Measurements from ENCODE around the gene CLCNKA. TPM values are rescaled to one million over a fixed set of nuclear protein-coding genes. Genes with fewer than 3 reads are reported as not detected.

CLCNKA gene
- total RNA-seq, 2 donors from 2014 or later, result not detected

DNA sequence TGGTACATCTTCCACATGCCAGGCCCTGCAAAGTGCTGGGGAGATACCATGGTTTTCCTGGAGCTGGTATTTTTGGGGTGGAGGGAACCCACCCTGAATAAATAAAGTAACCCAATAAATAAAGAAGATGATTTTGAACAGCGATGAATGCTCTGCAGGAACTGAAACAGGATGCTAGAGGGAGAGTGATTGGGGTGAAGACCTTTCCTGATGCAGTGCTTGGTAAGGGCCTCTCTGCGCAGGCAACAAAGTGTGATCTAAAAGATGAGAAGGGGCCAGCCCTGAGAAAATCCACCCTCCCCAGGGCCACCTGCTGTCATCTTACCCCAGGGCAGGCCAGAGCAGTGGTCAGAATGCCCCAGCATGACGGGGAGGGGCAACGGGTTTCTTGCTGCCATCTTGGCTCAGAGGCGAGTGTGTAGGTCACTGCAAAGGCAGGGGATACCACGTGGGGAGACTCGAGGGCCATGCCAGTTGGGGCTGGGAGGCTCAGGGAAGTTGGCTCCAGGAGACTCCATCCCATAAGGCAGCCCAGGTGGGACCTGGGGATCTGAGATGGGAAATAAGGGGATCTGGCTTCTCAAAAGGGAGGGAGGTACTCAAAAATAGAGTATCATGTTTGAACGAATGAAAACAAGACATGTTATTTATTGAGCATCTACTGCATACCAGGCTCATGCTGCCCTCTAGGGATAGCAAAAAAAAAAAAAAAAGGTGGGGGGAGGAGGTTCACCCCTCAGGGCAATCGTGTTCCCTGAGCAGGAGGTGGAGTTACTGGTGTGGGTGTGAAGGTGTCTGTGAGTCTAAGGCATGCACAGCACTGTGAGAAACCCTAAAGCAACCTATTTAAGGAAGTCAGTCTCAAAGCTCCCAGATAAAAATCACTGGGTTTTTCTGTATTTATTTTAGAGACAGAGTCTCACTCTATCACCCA, 15.0 kb upstream of the CLCNKA start:
- Mint-ChIP-seq H3K27me3 (ENCODE audit: low read depth) (no peaks in the 10 kb centered on the region), H3K27ac (no peak overlapping the region), H3K36me3 (ENCODE audit: insufficient read depth in 2 of 2) (no peaks in the 10 kb centered on the region), H3K4me3 (no peak overlapping the region), H3K9me3 (no peaks in the 10 kb centered on the region), H3K4me1 (ENCODE audit: low read depth) (peaks cover 13% of the 10 kb centered on the region)
- DNase-seq (peak in 1 of 2 donors; percentile 17), ATAC-seq (replicated peaks in 1 of 2) (peak; percentile 77 to 83)

DNA sequence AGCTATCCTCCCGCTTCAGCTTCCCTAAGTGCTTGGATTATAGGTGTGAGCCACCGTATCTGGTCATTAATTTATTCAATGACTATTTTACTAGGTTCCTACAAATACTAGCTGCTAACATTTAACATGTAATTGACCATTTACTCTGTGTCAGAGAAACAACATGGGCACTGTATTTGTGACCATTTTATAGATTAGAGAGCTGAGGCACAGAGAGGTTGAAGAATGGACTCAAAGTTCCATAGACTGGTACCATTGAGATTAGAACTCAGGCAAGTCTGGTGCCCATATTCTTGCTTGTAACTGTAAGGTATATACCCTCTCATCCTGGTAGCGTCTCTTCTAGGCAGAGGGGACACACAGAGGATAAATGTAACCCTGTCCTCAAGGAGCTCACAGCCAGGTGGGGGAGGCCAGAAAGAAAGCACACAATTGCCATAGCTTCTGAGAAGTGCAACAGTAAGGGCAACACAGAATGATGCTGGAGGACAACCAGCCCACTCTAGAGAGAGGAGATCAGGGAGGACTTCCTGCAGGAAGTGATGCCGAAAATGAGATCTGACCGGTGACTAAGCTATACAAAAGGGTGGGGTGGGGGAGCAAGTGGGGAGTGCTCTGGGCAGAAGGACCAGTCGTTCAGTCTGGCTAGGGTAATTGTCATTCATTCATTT, 14.0 kb upstream of the CLCNKA start:
- Mint-ChIP-seq H3K36me3 (ENCODE audit: insufficient read depth in 2 of 2) (no peaks in the 10 kb centered on the region), H3K4me1 (ENCODE audit: low read depth) (peaks cover 18% of the 10 kb centered on the region), H3K27me3 (ENCODE audit: low read depth) (peaks cover 5% of the 10 kb centered on the region), H3K9me3 (no peaks in the 10 kb centered on the region), H3K27ac (no peak overlapping the region), H3K4me3 (no peak overlapping the region)
- DNase-seq (no peak), ATAC-seq (replicated peaks in 1 of 2) (no peak)

DNA sequence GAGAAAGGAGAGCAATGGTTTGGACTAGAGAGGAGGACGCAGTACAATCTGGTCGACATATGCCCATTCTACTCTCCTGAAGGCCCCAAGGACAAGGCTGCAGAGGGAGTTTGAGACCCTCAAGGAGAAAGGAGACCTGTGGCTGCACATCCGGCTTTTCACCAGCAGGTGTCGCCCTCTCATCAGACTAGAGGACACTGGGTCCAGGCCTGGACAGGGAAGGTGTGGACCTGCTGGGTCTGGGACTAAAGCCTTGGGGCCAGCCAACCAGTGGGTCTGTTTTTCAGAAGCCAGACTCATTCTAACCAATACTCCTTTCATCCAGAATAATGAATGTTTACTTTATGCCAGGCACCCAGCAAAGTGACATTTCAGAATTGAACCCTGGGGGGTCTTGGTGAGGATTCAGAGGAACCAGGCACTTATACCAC, 12.8 kb upstream of the CLCNKA start:
- Mint-ChIP-seq H3K9me3 (no peaks in the 10 kb centered on the region), H3K36me3 (ENCODE audit: insufficient read depth in 2 of 2) (no peaks in the 10 kb centered on the region), H3K27ac (no peak overlapping the region), H3K4me1 (ENCODE audit: low read depth) (peaks cover 18% of the 10 kb centered on the region), H3K4me3 (no peak overlapping the region), H3K27me3 (ENCODE audit: low read depth) (peaks cover 6% of the 10 kb centered on the region)
- ATAC-seq (replicated peaks in 1 of 2) (peak; percentile 51 to 54), DNase-seq (peak; percentile 80 to 81)

DNA sequence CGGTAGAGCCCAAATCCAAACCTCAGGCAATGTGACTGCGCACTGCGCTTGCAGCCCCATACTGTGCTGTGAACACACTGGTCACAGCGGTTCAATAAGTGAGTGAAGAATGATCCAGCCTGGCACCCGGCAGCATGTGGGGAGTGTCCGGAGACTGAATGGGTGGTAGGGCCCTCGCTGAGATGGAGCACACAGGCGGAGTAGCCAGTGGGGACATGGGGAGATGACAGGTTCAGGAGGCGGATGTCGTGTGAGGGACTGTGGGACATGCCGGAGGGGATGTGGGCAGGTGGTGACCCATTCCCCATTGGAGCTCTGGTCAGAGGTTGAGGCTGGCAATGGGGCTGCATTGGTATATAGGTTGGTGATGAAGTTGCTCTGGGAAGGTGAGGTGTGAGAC, 12.2 kb upstream of the CLCNKA start:
- Mint-ChIP-seq H3K9me3 (no peaks in the 10 kb centered on the region), H3K27ac (no peak overlapping the region), H3K4me3 (no peak overlapping the region), H3K4me1 (ENCODE audit: low read depth) (peaks cover 18% of the 10 kb centered on the region), H3K27me3 (ENCODE audit: low read depth) (peaks cover 13% of the 10 kb centered on the region), H3K36me3 (ENCODE audit: insufficient read depth in 2 of 2) (no peaks in the 10 kb centered on the region)
- DNase-seq (no peak), ATAC-seq (replicated peaks in 1 of 2) (no peak)

DNA sequence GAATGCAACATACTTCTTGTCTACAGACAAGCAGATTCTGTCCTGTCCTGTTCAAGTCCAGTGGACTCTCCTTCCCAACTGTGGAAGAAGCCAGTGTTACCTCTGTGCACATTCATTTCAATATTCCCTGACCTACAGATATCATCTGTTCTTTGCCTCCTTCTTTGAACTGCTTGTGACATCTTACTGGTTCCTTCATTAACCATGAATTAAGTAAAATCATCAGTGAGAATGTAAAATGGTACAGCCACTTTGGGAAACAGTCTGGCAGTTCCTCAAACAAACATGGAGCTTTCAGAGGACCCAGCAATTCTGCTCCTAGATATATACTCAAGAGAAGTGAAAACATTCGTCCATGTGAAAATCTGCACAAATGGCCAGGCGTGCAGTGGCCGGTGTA, 11.0 kb upstream of the CLCNKA start:
- Mint-ChIP-seq H3K4me1 (ENCODE audit: low read depth) (peaks cover 18% of the 10 kb centered on the region), H3K9me3 (no peaks in the 10 kb centered on the region)

DNA sequence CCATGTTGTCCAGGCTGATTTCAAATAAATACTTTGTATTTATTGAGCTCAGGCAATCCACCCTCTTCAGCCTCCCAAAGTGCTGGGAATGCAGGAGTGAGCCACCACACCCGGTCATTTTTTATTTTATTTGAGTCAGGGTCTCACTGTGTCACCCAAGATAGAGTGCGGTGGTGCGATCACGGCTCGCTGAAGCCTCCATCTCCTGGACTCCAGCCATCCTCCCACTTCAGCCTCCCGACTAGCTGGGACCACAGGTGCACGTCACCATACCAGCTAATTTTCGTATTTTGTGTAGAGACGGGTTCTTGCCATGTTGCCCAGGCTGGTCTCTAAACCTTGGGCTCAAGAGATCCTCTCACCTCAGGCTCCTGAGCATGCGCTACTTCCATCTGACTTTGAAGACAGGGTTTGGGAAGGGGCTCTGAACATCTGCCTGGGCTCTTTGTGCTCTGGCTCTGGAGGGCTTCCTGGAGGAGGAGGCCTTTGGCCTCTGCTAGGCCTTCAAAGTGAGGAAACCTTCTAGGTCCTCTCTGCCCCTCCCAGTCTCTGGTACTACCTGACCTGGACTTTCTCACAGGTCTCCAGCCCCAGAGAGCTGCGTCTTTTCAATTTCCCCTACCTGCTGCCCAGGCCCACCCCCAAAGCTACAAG, 9.8 kb upstream of the CLCNKA start:
- H3K9me3 Mint-ChIP-seq, result no peaks in the 10 kb centered on the region
- H3K27me3 Mint-ChIP-seq (ENCODE audit: low read depth), result peaks cover 15% of the 10 kb centered on the region
- peaks cover 8% of the 10 kb centered on the region for H3K4me1 Mint-ChIP-seq (ENCODE audit: low read depth)
- H3K27ac Mint-ChIP-seq, result no peak overlapping the region
- no peak for DNase-seq
- ATAC-seq (replicated peaks in 1 of 2), result no peak
- H3K36me3 Mint-ChIP-seq (ENCODE audit: insufficient read depth in 2 of 2), result no peaks in the 10 kb centered on the region
- H3K4me3 Mint-ChIP-seq, result peak overlapping the region; percentile 32 to 61

More for the DNA sequence above, 11.0 kb upstream of the CLCNKA start:
- Mint-ChIP-seq H3K27me3 (ENCODE audit: low read depth) (peaks cover 15% of the 10 kb centered on the region), H3K4me3 (no peak overlapping the region), H3K36me3 (ENCODE audit: insufficient read depth in 2 of 2) (no peaks in the 10 kb centered on the region), H3K27ac (no peak overlapping the region)
- DNase-seq (no peak), ATAC-seq (replicated peaks in 1 of 2) (no peak)

DNA sequence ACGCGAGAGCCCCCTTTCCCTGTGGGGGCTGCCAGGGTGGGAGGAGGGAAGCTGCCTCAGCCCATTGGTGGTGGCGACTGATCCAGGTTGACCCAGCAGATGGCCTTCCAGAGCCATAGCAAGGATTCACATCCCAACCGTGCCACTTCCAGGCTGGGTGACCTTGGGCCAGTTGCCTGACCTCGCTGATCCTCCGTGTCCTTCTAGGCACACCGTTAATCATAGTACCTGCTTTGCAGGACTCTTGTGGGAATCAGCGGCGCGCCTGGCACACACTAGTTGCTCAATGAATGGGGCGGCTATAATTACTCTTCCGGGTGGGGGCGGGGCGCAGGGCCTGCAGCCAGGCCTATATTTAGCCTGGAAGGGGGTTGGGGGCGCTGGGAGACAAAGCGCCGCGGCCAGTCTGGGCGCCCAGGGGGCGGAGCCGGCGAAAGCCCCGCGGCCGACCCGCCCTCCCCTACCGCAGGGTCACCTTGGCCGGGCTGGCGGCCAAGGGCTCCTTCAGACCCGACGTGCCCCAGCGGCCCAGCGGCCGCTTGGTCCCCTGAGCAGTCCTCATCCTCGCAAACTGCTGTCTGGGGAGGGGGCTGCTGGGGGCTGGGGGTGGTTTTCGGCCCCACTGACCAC, 9.1 kb upstream of the CLCNKA start:
- Mint-ChIP-seq H3K27me3 (ENCODE audit: low read depth) (peaks cover 15% of the 10 kb centered on the region), H3K27ac (no peak overlapping the region), H3K4me3 (peak overlapping the region; percentile 32 to 61), H3K36me3 (ENCODE audit: insufficient read depth in 2 of 2) (no peaks in the 10 kb centered on the region), H3K9me3 (no peaks in the 10 kb centered on the region), H3K4me1 (ENCODE audit: low read depth) (peaks cover 5% of the 10 kb centered on the region)
- ATAC-seq (replicated peaks in 1 of 2) (peak; percentile 45 to 55), DNase-seq (peak; percentile 31 to 36)

DNA sequence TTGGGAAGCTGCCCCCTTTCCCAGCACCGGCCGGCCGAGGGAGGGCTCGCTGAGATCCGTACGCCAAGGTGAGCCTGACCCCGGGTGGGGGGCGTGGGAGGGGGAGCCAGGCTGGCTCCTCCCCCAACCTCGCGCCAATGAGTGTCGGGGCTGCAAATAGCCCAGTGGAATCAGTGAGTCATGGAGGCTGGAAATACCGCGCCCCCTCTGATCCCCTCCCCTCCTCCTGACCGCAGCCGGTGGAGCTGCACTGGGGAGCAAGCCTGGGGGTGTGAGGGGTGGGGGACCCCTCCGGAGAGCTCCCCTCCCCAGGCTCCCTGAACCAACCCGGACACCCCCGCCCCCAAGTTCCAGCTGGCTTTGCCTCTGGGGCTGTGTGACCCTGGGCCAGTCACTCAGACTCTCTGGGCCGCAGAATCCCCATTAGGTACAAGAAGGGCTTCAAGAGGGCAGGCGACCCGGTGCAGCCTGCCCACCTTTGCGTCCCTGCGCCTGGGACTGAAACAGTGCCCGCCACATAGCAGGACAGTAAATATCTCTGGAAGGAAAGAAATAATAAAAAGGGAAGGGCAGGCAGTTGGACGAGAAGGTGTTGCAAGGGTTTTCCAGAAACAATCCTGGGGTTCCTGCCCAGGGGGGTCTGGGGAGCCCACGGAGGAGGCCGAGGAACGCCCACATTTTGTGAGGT, 8.5 kb upstream of the CLCNKA start:
- H3K27ac Mint-ChIP-seq, result no peak overlapping the region
- DNase-seq, result peak; percentile 50 to 58
- H3K9me3 Mint-ChIP-seq, result no peaks in the 10 kb centered on the region
- ATAC-seq (replicated peaks in 1 of 2), result peak; percentile 67 to 73
- peak overlapping the region in 1 of 2 donors; percentile 61 for H3K4me3 Mint-ChIP-seq
- H3K4me1 Mint-ChIP-seq (ENCODE audit: low read depth), result peaks cover 5% of the 10 kb centered on the region
- H3K27me3 Mint-ChIP-seq (ENCODE audit: low read depth), result peaks cover 15% of the 10 kb centered on the region
- H3K36me3 Mint-ChIP-seq (ENCODE audit: insufficient read depth in 2 of 2), result no peaks in the 10 kb centered on the region

DNA sequence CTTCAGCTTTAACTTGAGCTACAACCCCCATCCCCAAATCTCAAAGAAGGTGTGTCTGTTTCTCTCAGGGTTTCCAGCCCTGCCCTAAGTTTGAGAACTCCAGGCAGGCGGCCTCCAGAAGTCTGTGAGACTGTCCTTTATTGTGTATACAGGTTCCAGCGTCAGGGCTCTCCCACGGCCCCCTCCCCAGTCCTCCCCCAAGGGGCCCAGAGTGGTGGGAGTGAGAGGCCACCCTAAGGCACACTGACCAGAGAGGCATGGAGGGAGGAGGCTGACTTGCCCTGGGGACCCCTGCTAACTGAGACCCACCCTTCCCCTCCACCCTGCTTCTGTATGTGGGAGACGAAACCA, 8.0 kb upstream of the CLCNKA start:
- Mint-ChIP-seq H3K4me3 (peak overlapping the region in 1 of 2 donors; percentile 61), H3K36me3 (ENCODE audit: insufficient read depth in 2 of 2) (no peaks in the 10 kb centered on the region), H3K27ac (no peak overlapping the region), H3K27me3 (ENCODE audit: low read depth) (peaks cover 15% of the 10 kb centered on the region), H3K4me1 (ENCODE audit: low read depth) (peaks cover 5% of the 10 kb centered on the region), H3K9me3 (no peaks in the 10 kb centered on the region)
- no peak for DNase-seq
- no peak for ATAC-seq (replicated peaks in 1 of 2)

DNA sequence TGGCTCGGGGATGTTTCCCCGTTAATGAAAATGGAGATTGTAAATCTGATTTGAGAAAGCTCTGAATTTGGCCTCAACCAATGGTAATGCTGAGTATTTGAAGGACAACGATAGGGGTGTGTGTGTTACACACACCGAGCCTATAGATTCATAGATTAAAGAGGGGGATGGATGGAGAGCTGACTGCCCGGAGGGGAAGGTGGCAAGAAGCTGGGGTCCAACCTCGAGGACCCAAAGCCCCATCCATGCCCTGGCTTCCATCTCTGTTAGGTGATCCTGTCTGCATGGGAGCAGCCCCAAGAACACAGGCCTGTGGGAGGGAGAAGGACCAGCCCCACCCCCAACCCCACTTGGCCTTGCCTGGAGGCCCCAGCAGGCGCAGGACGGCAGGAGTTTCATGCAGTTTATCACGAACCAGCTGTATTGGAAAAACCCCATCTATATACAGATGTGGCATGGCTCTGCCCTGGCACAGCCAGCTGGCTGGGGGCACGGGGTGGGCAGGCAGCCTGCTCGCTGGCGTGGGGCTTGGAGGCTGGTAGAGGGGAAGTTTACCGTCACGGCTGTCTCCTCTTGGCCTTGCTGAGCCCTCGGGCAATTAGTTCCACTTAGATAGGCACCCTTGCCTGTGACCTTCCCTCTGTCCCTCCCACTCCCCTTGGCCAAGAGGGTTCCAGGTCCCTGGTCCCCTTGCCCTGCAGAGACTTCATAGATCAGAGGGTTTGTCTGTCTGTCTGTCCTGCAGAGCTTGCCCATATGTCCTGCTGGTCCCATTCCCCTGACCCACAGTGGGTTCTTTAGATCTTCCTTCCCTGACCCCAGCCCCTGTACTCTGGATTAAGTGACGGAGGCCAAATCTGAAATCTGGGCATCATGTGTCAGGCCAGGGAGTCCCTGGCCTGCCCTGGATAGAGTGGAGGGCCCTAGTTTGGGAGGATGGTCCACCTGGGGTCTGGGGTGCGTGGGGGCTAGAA, 7.0 kb upstream of the CLCNKA start:
- H3K4me3 Mint-ChIP-seq, result no peak overlapping the region

DNA sequence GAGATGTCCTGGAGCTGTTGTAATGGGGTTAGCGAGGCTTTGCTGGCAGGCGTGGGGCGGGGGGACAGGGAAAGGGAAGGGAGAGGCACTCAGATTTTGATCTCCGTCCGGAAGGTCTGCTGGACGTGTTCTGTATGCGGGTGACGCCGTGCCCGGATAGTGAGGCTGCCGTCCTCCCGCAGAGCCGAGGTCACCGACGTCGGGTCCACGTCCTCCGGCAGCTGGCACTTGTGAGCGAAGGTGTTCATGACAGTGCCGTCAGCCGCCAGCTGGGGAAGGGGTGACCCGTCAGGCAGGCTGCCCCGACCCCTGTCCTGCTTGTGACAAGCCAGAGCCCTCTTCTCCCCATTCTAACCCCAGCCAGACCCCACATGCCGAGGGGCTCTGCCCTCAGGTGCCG, 6.3 kb upstream of the CLCNKA start:
- no peak overlapping the region for H3K27ac Mint-ChIP-seq
- DNase-seq (no peak), ATAC-seq (replicated peaks in 1 of 2) (no peak)
- H3K4me3 Mint-ChIP-seq, result no peak overlapping the region
- peaks cover 5% of the 10 kb centered on the region for H3K4me1 Mint-ChIP-seq (ENCODE audit: low read depth)
- H3K9me3 Mint-ChIP-seq, result no peaks in the 10 kb centered on the region
- no peaks in the 10 kb centered on the region for H3K36me3 Mint-ChIP-seq (ENCODE audit: insufficient read depth in 2 of 2)
- peaks cover 15% of the 10 kb centered on the region for H3K27me3 Mint-ChIP-seq (ENCODE audit: low read depth)

More for the DNA sequence above, 7.0 kb upstream of the CLCNKA start:
- Mint-ChIP-seq H3K27me3 (ENCODE audit: low read depth) (peaks cover 15% of the 10 kb centered on the region), H3K36me3 (ENCODE audit: insufficient read depth in 2 of 2) (no peaks in the 10 kb centered on the region), H3K4me1 (ENCODE audit: low read depth) (peaks cover 5% of the 10 kb centered on the region), H3K9me3 (no peaks in the 10 kb centered on the region), H3K27ac (no peak overlapping the region)
- ATAC-seq (replicated peaks in 1 of 2) (no peak), DNase-seq (no peak)

Measured in activated T-cell treated with anti-CD3 and anti-CD28 coated beads, Interleukin-2, amount 50 U/mL, for 72 hours (primary cell).